NCI-H2171 treated with DMSO at 0.1 percent for 48 hours (cell line): ENCODE data around the gene GRK3.
"Not testable (repeated sequence)": the region's sequence is repeated elsewhere in the genome, so short reads cannot be mapped to it uniquely, and the experiment has no call there.

Experiments
- DNase-seq: peaks from one replicate; lab custom pipeline; 2025; lab: John Stamatoyannopoulos, UW

GRK3 gene

GRCh38 chr22:25551396-25551795 is 13.1 kb upstream of the GRK3 start:
- DNase-seq, result no peak

GRCh38 chr22:25552405-25552804 is 12.1 kb upstream of the GRK3 start:
- DNase-seq, result not testable (repeated sequence)

- DNase-seq, result no peak
Observed at GRCh38 chr22:25553131-25553530, 11.3 kb upstream of the GRK3 start.

- DNase-seq, result no peak
Observed at GRCh38 chr22:25554238-25554671, 10.2 kb upstream of the GRK3 start.

GRCh38 chr22:25554689-25555088 is 9.8 kb upstream of the GRK3 start:
- DNase-seq, result no peak

GRCh38 chr22:25555586-25555985 is 8.9 kb upstream of the GRK3 start:
- no peak for DNase-seq

GRCh38 chr22:25557218-25557617 is 7.3 kb upstream of the GRK3 start:
- DNase-seq, result no peak

GRCh38 chr22:25558341-25558740 is 6.1 kb upstream of the GRK3 start:
- DNase-seq, result no peak

GRCh38 chr22:25559910-25560309 is 4.6 kb upstream of the GRK3 start:
- not testable (repeated sequence) for DNase-seq

- not testable (repeated sequence) for DNase-seq
Observed at GRCh38 chr22:25561182-25561581, 3.3 kb upstream of the GRK3 start.

- DNase-seq, result not testable (repeated sequence)
Observed at GRCh38 chr22:25561927-25562326, 2.5 kb upstream of the GRK3 start.

GRCh38 chr22:25562966-25563760 is 1.3 kb upstream of the GRK3 start:
- peak; percentile 21 for DNase-seq

- DNase-seq, result peak; percentile 54
Observed at GRCh38 chr22:25563761-25564319, 635 bp upstream of the GRK3 start.

GRCh38 chr22:25564979-25565677 is 653 bp downstream of the GRK3 start:
- peak; percentile 44 for DNase-seq

- no peak for DNase-seq
Observed at GRCh38 chr22:25566186-25566897, 1.9 kb downstream of the GRK3 start.

- DNase-seq, result no peak
Observed at GRCh38 chr22:25566898-25567235, 2.4 kb downstream of the GRK3 start.

- DNase-seq, result no peak
Observed at GRCh38 chr22:25567251-25567675, 2.8 kb downstream of the GRK3 start.

GRCh38 chr22:25568066-25568465 is 3.6 kb downstream of the GRK3 start:
- DNase-seq, result not testable (repeated sequence)

GRCh38 chr22:25569361-25569760 is 4.9 kb downstream of the GRK3 start:
- no peak for DNase-seq

- no peak for DNase-seq
Observed at GRCh38 chr22:25569983-25570382, 5.5 kb downstream of the GRK3 start.

GRCh38 chr22:25570486-25570885 is 6.0 kb downstream of the GRK3 start:
- no peak for DNase-seq

- not testable (repeated sequence) for DNase-seq
Observed at GRCh38 chr22:25571969-25572707, 7.7 kb downstream of the GRK3 start.
